Activated naive CD4-positive, alpha-beta T cell treated with anti-CD3 and anti-CD28 coated beads, Interleukin-2, amount 50 U/mL, for 16 hours (primary cell): ENCODE results near the gene FAM120B.
A peak's percentile ranks its signal among the peaks of the same experiment; 100 is the strongest.
"Not testable (repeated sequence)": the region's sequence is repeated elsewhere in the genome, so short reads cannot be mapped to it uniquely, and the experiment has no call there.

ENCODE experiments used
- DNase-seq: peaks from one replicate; pipeline ENCODE4 v3.0.0-alpha.2; 2020

FAM120B gene

GRCh38 chr6:170306324-170307079, at the start of gene FAM120B:
FAM120B (plus strand) TSS chr6:170306758; CDS start chr6:170317391, 10,633 bp downstream.
- peak; percentile 96 for DNase-seq

- no peak for DNase-seq
Observed at GRCh38 chr6:170257376-170257775, 49.2 kb upstream of the FAM120B start.

- DNase-seq: no peak
Observed at GRCh38 chr6:170258407-170258806, 48.2 kb upstream of the FAM120B start.

- DNase-seq: no peak
Observed at GRCh38 chr6:170259278-170259677, 47.3 kb upstream of the FAM120B start.

GRCh38 chr6:170260686-170261085, 45.9 kb upstream of the FAM120B start:
- DNase-seq: no peak

- no peak for DNase-seq
Observed at GRCh38 chr6:170261643-170262488, 44.7 kb upstream of the FAM120B start.

GRCh38 chr6:170262489-170263088, 44.0 kb upstream of the FAM120B start:
- DNase-seq: no peak

- DNase-seq: no peak
Observed at GRCh38 chr6:170263410-170263809, 43.1 kb upstream of the FAM120B start.

- DNase-seq: no peak
Observed at GRCh38 chr6:170264086-170264485, 42.5 kb upstream of the FAM120B start.

- DNase-seq: not testable (repeated sequence)
Observed at GRCh38 chr6:170264644-170265043, 41.9 kb upstream of the FAM120B start.

- DNase-seq: no peak
Observed at GRCh38 chr6:170265655-170266054, 40.9 kb upstream of the FAM120B start.

- DNase-seq: no peak
Observed at GRCh38 chr6:170266061-170266825, 40.3 kb upstream of the FAM120B start.

- no peak for DNase-seq
Observed at GRCh38 chr6:170267688-170268087, 38.9 kb upstream of the FAM120B start.

GRCh38 chr6:170268216-170269129, 38.1 kb upstream of the FAM120B start:
- DNase-seq: no peak

- DNase-seq: no peak
Observed at GRCh38 chr6:170269151-170269845, 37.3 kb upstream of the FAM120B start.

GRCh38 chr6:170269846-170270541, 36.6 kb upstream of the FAM120B start:
- no peak for DNase-seq

- DNase-seq: no peak
Observed at GRCh38 chr6:170270984-170271593, 35.5 kb upstream of the FAM120B start.

GRCh38 chr6:170271771-170272314, 34.7 kb upstream of the FAM120B start:
- DNase-seq: peak; percentile 83

GRCh38 chr6:170272341-170273065, 34.1 kb upstream of the FAM120B start:
- no peak for DNase-seq
